HG03575 (cell line): Measurements from ENCODE around the gene STOX2.

Experiments
- ATAC-seq: cut with Tn5 transposase; IDR thresholded peaks from one replicate; pipeline ENCODE4 v1.9.1; 2021; ENCODE audit not compliant: unreplicated experiment, insufficient number of reproducible peaks, low FRiP score; ENCODE audit errors: extremely low read depth

The STOX2 gene, protein sequence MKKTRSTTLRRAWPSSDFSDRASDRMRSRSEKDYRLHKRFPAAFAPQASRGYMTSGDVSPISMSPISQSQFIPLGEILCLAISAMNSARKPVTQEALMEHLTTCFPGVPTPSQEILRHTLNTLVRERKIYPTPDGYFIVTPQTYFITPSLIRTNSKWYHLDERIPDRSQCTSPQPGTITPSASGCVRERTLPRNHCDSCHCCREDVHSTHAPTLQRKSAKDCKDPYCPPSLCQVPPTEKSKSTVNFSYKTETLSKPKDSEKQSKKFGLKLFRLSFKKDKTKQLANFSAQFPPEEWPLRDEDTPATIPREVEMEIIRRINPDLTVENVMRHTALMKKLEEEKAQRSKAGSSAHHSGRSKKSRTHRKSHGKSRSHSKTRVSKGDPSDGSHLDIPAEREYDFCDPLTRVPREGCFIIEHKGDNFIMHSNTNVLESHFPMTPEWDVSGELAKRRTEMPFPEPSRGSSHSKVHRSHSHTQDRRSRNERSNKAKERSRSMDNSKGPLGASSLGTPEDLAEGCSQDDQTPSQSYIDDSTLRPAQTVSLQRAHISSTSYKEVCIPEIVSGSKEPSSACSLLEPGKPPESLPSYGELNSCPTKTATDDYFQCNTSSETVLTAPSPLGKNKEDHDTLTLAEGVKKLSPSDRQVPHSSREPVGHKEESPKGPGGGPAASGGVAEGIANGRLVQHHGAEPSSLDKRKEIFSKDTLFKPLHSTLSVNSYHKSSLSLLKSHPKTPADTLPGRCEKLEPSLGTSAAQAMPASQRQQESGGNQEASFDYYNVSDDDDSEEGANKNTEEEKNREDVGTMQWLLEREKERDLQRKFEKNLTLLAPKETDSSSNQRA (N-terminal part only)

DNA sequence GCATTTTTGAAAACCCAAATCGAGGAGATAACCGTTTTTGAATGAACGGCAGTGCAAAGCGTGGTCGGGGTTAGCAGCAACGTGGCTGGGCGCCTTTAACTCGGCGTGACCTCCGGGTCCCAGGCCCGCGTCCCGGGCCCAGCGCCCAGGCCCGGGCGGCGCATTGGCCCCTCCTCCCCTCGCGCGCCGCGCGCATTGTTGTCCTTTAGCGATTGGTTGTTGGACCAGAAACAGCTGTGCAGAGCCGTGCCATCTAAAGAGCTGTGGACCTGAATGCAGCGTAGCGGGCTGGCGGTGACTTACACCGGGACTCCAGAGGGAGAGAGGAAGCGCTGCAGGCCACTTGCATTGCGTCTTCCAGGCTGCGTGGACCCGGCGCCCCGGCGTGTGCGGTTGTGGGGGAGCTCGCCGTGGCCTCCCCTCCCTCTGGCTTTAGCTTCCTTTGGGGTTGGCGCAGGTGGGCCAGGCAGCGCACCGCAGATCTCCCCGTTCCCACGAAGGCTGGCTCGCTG is at the start of gene STOX2:
Gene STOX2, plus strand, starts transcription at position 227 of the 512 bp plus-strand sequence. CDS start 1,484 bp downstream, outside the sequence.
- no peak for ATAC-seq

DNA sequence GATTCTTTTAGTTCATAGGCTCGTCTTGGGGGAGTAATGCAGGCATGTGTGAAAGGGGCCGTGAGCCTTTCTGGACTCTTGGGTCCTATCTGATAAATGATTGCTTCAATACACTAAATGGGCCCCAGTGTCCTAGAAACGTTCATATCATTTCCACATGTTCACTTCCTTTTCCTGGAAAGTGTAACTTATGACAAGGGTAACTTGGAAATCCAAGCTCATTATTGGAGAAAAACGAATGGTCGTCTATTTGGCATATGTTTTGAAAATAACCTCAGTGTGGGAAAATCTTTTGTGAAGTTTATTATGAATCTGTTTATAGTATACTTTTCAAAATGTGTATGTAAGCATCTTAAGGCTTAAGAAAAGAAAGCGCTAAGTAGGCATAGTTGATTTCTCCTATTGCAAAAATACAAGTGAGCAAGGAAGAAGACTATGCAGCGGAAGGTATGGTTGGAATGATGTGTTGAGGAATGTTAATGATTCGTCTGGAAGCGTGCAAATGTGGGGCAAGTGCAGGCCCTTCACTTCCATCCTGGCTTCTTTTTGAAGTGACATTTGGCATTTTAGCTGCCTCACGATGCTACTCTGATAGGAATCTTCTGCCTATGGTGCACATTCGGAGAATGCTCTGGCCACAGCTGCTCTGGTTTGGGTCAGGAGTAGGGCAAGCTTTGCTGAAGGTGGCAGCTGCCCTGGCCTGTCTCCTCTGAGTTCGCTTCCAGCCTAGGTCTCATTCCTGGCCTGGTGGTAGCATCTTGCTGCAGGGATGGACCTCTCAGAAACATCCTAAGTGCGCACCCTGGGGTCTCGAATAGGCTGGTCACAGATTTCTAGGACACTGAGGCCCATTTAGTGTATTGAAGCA is 49.5 kb upstream of the STOX2 start:
- ATAC-seq = no peak

DNA sequence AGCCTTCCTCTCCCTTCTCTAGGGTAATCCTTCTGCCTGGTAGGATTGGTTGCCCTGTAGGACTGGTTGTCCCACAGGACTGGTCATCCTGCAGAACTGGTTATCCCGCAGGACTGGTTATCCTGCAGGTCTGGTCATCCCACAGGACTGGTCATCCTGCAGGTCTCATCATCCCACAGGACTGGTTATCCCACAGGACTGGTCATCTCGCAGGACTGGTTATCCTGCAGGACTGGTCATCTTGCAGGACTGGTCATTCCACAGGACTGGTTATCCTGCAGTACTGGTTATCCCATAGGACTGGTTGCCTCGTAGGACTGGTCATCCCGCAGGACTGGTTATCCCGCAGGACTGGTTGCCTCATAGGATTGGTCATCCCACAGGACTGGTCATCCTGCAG is 48.1 kb upstream of the STOX2 start:
- ATAC-seq = no peak

DNA sequence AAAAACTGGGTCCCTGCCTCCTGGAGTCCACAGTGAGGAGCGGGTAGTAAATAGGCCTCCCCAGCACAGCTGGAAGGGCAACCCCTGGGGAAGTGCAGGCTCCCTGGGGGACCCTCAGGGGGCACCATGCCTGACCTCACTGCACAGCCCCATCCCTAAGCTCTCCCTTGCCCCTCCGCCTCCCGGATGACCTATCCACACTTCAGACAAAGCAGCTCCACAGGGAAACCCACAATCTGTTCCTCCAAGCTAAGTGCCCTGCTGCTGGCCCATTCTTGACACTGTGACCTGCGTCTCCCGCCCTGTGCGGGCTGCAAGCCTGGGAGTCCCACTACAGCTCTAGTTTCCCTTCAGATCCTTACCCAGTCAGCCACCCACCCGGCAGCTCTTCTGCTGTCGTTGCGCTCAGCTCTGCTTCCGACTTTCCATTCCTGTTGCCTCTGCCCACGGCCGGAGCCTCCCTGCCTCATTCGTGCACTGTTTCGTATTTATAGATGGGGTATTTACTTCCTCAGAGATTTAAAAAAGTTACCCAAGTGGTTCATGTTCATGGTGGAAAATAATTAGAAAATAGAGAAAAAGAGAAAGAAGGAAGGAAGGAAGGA is 47.0 kb upstream of the STOX2 start:
- no peak for ATAC-seq

DNA sequence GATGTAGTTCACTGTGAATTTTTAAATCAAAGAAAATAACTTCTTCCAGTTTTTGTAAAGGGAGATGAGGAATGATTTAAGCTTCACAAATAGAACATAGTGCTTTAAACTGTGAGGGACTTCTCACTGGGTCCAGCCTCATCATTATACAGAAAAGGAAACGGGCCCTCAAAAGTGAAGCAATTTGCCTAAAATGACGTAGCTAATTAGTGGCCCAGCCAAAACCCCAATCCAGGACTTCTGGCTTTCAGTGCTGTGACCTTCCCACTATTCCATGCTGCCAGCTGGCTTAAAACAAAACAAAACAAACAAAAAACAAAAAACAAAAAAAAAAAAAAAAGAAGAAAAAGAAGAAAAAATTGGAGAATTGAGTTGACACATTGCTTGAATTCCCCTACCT is 45.0 kb upstream of the STOX2 start:
- ATAC-seq = no peak

DNA sequence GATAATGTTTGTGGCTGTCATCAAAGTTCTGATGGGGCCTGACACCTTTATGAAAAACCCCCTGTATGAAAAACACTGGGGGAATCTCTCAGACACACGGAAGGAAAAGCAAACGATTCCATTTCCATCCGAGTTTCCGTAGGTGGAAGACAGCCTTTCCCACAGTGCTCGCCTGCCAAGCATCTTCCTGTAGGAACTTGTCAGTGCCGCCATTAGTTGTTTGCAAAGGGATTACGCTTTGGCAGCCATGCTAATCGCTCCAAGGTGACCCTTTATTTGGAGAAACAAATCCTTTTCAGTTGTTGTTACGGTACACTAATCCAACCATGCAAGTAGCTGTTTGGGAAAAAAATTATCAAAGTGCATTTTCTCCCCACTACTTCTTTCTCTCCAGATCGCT is 44.4 kb upstream of the STOX2 start:
- ATAC-seq = no peak

DNA sequence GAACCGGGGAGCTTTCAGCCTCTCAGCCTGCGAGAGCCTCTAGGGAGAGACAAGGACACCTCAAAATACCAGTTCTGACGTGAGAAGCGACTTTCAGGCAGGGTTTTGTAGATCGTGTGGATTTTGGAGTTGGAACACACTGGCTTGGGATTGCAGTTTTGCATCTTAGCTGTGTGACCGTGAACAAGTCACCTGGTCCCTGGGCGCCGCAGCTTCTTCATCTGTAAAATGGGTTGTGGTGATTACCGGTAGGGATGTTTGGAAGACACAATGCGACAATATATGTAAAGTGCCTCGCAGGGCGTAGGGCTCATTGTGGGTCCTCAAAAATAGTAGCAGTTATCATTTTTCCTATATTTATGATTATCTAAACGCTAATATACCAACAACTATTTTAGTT is 43.7 kb upstream of the STOX2 start:
- no peak for ATAC-seq

DNA sequence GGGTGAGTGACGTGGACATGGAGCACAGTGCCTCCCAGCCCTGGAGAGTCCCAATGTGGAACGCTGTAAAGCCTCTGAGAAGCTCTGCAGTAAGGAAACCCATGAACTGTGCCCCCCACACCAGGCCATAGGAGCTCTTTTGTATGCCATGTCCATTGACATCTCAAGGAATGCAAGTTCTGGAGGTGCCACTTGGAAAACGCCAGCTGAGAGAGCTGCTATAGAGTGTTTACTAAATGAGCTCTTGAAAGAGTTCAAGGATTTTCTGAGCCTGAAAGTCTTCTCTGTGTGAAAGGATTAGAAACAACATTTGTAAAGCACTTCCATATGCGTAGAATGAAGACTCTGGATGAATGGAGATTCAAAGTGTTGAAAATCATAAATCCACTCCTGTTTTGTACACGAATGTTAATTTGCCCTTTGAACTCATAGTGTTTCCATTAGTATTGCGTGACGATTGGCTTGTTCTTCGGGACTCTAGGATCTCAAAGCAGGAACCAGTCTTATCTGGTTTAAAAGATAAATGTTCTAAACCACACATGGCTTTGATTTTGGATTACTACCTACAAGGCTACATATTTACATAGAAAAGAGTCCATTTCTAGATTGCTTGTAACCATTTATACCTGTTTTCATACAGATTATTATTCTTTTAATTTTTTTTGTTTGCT is 41.8 kb upstream of the STOX2 start:
- no peak for ATAC-seq

DNA sequence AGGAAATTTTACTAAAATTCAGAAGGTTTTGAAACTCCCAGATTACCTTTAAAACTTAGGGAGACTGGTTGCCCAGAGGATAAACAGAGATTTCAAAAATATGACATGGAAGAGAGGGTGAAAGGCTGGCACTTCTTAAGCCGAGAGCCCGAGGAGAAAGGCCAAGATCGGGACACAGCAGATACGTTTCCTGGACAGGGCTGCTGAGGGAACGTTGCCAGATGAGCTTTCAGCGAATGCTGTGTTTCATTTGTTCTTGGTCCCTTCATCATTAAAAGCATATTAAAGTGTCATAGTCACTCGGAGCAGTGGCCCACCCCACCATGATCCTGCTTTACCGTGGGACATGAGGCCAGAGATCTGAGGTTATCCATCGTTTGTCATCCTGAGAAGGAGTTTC is 37.9 kb upstream of the STOX2 start:
- no peak for ATAC-seq

DNA sequence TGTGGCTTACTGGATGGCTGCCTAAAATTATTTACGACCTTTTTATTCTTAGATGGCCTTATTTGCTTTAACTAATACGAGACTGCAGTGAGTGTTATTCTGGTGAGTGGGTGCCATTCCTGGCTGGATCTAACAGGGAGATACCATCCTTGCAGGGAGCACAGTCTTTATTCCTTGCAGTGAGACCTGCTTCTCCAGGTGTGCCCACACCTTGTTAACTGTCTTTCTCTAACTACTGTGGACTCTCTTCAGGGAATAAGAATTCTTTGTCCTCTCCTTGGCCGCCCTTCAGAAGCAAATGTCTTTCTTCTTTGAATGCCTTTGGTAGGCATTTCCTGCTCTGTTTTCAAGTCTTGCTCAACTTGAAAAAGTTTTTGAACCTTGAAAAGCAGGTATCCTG is 34.1 kb upstream of the STOX2 start:
- no peak for ATAC-seq

DNA sequence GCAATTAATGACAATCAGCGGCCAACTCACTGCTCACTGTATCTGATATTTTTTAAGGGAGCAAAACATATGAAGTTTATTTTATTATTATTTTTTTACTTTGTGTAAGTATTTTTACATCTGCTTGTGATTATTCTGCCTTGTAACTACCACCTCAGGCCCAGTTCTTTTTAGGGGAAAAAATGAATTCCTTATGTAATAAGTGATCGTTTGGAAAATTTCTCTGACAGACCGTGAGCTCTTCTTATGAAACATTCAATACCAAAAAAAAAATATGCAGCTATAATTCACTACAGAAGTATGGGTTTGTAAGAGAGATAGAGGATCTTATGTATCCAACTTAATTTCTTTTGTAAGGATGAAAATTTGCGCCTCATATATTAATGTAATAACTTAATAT is 33.5 kb upstream of the STOX2 start:
- ATAC-seq = no peak

DNA sequence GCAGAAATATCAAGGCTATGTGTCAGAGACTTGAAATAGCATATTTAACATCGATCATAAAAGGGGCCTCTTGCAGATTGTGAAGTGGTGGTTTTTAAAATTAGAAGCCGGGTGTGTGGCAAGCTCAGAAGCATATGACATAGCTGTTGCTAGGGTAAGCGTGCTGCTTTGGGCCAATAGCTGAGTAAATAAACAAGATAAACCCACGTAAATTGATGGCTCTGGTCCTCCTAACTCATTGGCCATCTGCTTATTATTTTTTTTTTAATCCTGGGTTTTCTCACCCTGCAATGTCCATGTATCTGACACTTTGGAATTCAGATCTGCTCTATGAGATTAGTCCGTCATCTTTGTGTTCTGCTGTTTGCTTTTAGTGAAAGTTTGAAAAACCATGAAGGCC is 32.6 kb upstream of the STOX2 start:
- no peak for ATAC-seq

DNA sequence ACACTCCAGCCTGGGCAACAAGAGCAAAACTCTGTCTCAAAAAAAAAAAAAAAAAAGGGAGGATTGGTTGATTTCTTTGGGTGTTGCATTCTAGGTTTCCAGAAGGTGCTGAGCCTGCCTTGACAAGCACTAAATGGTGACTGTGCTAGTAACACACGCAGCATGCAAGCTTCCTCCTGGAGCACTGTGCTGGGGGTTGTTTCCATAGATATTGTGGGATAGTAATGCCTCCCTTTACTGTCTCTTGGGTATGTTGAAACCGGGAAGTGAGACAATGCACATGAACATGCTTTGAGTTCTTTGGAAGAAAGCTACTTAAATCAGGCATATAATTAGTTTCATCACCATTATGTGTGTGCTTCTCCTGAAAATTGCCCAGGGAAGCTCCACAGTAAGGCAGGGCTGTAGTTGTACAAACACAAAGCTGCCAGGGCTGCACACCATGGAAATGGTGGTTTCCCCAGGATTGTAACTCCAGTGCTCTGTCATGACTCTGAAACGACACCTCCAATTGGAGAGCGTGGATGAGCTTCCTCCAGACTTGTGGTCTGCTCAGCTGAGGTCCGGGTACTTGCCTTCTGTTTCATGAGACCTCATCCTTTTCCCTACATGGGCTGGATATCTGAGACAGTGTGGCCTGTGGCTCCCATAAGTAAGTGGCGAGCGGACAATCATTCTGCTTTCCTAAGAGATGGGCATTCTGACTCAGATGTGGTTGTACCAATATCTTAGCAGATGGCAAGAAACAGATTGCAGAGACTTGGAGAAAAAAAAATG is 31.5 kb upstream of the STOX2 start:
- ATAC-seq = no peak

DNA sequence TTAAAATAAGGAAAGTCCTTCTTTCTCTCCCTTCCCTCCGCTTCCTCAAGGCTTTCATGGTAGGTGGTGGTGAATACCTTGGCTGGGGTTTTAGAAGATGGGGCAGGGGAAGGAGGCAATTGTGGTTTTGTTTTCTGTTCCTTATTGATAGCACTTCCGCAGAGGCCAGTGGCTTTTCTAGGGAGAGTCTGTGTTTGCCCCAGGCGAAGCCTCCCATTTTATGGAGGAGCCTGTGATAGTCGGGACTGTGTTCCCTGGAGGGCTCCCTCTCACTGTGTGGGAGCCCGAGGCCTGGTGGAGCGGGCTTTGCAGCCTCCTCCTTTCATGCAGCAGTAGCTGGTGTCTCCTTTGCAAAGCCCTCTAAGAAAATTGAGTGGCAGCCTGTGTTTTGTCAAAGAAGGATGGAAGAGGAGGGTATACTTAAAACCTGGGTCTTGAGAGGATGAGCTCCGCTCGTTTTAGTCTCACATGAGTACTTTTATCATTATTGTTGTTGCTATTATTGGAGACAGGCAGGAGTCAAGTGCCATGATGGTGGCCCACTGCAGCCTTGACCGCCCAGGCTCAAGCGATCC is 29.8 kb upstream of the STOX2 start:
- ATAC-seq = no peak

DNA sequence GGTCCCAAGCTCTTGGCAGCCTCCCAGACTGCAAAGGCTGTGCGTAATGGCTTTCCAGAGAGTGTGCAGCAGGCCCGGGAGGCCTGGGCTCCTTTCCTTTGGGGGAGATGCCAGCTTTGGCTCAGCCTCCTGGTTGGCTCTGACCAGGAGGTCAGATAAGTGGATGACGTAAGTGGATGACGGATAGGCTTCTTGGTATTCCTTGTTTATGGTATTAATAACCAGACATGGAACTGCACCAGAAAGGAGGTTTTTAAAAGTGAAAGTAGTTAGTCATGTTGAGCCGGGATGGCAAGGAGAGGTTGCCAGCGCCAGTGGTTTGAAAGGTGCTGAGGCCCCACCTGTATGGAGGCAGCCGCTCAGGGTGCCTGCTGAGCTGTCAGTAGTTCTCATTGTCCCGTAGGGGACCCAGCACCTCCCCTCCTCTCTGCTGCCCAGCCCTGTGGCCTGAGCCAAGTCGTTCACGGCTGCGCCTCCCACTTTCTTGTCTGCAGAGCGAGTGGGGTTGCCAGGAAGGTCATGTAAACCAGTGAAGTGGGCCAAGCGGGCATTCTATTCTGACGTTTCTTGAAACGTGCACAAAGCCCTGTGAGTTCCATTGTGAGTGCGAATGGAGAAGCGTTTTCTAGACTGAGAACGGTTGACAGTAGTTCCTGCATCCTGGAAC is 28.7 kb upstream of the STOX2 start:
- no peak for ATAC-seq

DNA sequence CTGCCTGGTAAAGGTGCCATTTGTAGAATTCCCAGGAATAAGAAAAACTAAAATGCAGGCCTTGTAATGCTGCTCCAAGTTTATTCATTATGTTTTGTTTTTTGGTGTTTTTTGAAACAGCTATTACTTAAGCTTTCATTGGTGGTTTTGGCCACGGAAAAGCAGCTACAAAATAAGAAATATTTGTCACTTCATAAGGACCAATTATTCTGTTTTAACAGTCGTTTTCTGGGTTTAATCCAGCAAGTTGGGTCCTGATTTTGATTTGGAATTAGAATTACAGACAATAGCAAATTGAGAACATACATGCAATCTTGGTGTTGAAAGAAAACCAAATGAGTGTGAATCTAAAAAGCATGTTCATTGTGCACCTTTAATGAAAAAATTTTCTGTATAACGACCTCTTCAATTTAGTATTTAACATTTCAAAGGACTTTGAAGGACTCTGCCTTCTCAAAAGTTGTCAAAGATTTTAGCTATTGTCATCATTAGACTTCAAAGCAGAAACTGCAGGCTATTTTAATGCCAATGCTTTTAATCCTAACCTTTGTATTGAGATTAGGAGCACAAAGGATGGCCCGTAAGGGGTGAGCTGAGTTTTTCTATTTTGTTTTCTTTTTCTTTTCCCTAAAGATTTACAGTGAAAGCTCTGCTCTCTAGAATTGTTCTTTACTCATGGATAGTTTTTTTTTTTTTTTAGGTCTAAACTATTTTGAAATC is 26.7 kb upstream of the STOX2 start:
- no peak for ATAC-seq
